ENCODE data around the gene LRMDA.

- TF ChIP-seq POLR2A (IDR thresholded peaks at IDR 0.05) (no peak), CTCF (IDR thresholded peaks at IDR 0.05) (no peak)
Measured at GRCh38 chr10:75838486-75838885, 407.1 kb downstream of the LRMDA start.
